Thyroid gland (tissue), 4 donors: ENCODE results near the gene TRAP1. TPM values are rescaled to one million over a fixed set of nuclear protein-coding genes. Genes with fewer than 3 reads are reported as not detected.

ENCODE experiments used
- DNase-seq, 2 donors: peaks; one replicate each; pipeline ENCODE4 v3.0.0-alpha.2; 2019
- H3K27ac ChIP-seq, 3 donors: fragments of 200-600 bp; sonication (generic); 1 replicate in 2 of 3; 2 replicates in 1 of 3; pipeline ENCODE4 v1.5.1; 2016 to 2019; ENCODE audit warnings: mild to moderate bottlenecking in 1 of 3, moderate library complexity in 1 of 3
- H3K27me3 ChIP-seq: fragments of 200-600 bp; sonication (generic); one replicate; pipeline ENCODE4 v1.5.1; 2019
- H3K36me3 ChIP-seq, 2 donors: fragments of 200-600 bp; sonication (generic); one replicate each; pipeline ENCODE4 v1.5.1; 2016 to 2019
- H3K4me1 ChIP-seq, 2 donors: fragments of 200-600 bp; sonication (generic); one replicate each; pipeline ENCODE4 v1.5.1; 2017 to 2019
- H3K4me3 ChIP-seq, 3 donors: fragments of 200-600 bp; sonication (generic); replicated peaks in 1 of 3; 1 replicate in 2 of 3; 2 replicates in 1 of 3; pipeline ENCODE4 v1.5.1; 2016; ENCODE audit warnings: mild to moderate bottlenecking in 1 of 3
- H3K9me3 ChIP-seq: fragments of 200-600 bp; sonication (generic); one replicate; pipeline ENCODE4 v1.5.1; 2017
- POLR2A ChIP-seq, 2 donors: fragments of 450-650 bp; IDR thresholded peaks; one replicate each; pipeline ENCODE4 v1.6.1; 2017; ENCODE audit warnings: antibody characterized with exemption in 2 of 2, mild to moderate bottlenecking in 2 of 2, moderate library complexity in 1 of 2
- WGBS, 2 donors: methylation state at CpG; one replicate each; pipeline ENCODE4 v1.1.5; 2017; 5-methylcytosine and 5-hydroxymethylcytosine counted together
- intact Hi-C: fragments of 100-400 bp; cut with DNase I; formaldehyde crosslinking; loops from one replicate; pipeline ENCODE4 v1.15.1; 2023
- total RNA-seq, 4 donors: library from RNA; depleted of rRNA; stranded (reverse); fragments of >200 nt; gene quantifications; one replicate each; pipeline ENCODE4 v1.2.3, GENCODE V29; 2016
- TF ChIP-seq, protein P1 (sequence below), 6 experiments: fragments of 200-600 bp in 3 of 6; fragments of 450-650 bp in 3 of 6; sonication (generic) in 3 of 6; IDR thresholded peaks; one replicate each; pipeline ENCODE4 v1.5.1; 2016 to 2019; ENCODE audit warnings: antibody characterized with exemption in 6 of 6, mild to moderate bottlenecking in 2 of 6, inconsistent platforms in 1 of 6, moderate library complexity in 1 of 6

TRAP1 gene
- total RNA-seq, 4 donors from 2014 or later: 37.3 to 58.3 (median 53.9) TPM

DNA sequence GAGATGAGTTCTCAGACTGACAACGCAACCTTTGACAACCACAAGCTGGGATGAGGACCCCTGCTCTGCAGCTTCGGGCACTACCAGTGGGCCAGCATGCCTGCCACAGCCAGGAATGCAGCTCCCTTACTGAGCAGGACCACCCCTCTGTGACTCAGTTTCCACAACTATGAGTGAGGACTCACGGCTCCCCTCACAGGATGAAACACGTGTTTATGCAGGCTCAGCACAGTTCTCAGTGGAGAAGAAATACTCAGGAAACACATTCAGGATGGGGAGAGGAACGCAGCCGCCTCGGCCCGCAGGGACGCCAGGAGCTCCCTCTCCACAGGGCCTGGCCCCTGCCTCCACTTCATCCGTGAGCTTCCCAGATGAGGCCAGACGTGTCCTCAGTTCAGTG lies 48.7 kb downstream of the TRAP1 start:
- Histone ChIP-seq H3K27me3 (no peaks in the 10 kb centered on the region), H3K4me1 (no peaks in the 10 kb centered on the region), H3K36me3 (peaks cover 21 to 29% of the 10 kb centered on the region in 2 donors), H3K4me3 (no peak overlapping the region), H3K9me3 (no peaks in the 10 kb centered on the region), H3K27ac (no peak overlapping the region)
- 93 to 97% methylated on average over 9 to 11 of the region's 11 CpGs for whole genome bisulfite sequencing, 2 donors
- TF ChIP-seq, protein P1, sequence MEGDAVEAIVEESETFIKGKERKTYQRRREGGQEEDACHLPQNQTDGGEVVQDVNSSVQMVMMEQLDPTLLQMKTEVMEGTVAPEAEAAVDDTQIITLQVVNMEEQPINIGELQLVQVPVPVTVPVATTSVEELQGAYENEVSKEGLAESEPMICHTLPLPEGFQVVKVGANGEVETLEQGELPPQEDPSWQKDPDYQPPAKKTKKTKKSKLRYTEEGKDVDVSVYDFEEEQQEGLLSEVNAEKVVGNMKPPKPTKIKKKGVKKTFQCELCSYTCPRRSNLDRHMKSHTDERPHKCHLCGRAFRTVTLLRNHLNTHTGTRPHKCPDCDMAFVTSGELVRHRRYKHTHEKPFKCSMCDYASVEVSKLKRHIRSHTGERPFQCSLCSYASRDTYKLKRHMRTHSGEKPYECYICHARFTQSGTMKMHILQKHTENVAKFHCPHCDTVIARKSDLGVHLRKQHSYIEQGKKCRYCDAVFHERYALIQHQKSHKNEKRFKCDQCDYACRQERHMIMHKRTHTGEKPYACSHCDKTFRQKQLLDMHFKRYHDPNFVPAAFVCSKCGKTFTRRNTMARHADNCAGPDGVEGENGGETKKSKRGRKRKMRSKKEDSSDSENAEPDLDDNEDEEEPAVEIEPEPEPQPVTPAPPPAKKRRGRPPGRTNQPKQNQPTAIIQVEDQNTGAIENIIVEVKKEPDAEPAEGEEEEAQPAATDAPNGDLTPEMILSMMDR (IDR thresholded peaks at IDR 0.05): no peak
- TF ChIP-seq POLR2A (IDR thresholded peaks at IDR 0.05): no peak
- DNase-seq: no peak
- intact Hi-C loops: no loop called here

DNA sequence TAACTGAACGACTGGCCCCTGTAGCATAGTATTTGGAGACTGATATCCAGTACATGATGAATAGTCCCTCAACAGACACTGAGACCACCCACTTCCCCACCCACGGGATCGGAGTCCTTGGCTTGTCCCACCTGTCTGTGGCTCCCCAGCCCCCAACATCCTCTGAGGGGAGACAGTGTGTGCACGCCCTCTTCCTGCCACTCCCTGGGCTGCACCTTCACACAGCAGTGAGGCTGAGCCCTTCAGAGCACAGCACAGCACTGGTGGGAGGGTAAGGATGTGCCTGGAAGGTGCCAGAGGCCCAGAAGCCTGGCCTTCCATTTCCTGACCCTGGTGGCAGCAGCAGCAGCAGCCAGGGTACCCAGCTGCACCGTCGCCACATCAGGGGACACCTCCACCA lies 51.8 kb downstream of the TRAP1 start:
- H3K4me3 ChIP-seq: no peak overlapping the region
- intact Hi-C loops: no loop called here
- no peak overlapping the region for H3K27ac ChIP-seq
- H3K27me3 ChIP-seq: no peaks in the 10 kb centered on the region
- WGBS, 2 donors: 79 to 84% methylated on average over 6 of the region's 6 CpGs
- no peaks in the 10 kb centered on the region for H3K4me1 ChIP-seq
- H3K9me3 ChIP-seq: no peaks in the 10 kb centered on the region
- DNase-seq: no peak
- H3K36me3 ChIP-seq: peaks cover 37 to 40% of the 10 kb centered on the region in 2 donors
- TF ChIP-seq POLR2A (IDR thresholded peaks at IDR 0.05): no peak
- TF ChIP-seq, protein P1 (IDR thresholded peaks at IDR 0.05): no peak

DNA sequence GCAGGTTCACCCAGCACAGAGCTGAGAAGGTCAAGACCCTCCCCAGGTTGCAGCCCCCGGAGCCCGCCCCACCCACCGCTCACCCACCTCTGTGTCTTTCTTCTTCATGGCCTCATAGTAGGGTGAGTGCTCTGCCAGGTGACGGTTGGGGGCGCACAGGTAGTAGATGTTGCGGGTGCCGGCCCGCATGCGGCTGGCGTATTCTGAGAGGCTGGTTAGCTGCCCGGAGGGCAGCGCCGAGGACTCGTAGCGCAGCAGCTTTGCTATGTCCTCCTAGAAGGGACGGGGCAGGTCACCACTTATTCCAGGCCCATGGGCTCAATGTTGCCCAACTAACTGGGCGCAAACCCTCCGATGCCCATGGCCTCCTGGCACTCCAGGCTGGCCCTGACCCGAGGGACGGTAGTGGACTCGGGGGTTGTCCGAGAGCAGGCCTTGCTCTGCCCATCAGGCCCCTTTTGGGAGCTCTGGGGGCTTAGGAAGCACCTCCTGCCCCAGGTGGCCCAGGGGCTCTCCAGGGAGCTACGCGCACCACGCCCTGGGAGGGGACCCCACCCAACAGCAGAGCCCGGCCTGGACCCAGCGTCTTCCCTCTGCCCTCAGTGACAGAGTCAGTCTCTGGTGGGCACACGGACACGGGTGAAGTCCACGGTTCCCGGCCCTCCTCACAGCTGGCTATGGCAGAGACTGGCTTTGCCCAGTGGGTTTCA lies 53.0 kb downstream of the TRAP1 start:
- no peaks in the 10 kb centered on the region for H3K9me3 ChIP-seq
- H3K27me3 ChIP-seq: no peaks in the 10 kb centered on the region
- TF ChIP-seq, protein P1 (IDR thresholded peaks at IDR 0.05): no peak
- no peak for TF ChIP-seq POLR2A (IDR thresholded peaks at IDR 0.05)
- 95% methylated on average over 16 to 29 of the region's 31 CpGs for WGBS, 2 donors
- H3K4me3 ChIP-seq: no peak overlapping the region
- no peak for DNase-seq
- peaks cover 37 to 38% of the 10 kb centered on the region in 2 donors for H3K36me3 ChIP-seq
- intact Hi-C loops: no loop called here
- no peaks in the 10 kb centered on the region for H3K4me1 ChIP-seq
- no peak overlapping the region for H3K27ac ChIP-seq

DNA sequence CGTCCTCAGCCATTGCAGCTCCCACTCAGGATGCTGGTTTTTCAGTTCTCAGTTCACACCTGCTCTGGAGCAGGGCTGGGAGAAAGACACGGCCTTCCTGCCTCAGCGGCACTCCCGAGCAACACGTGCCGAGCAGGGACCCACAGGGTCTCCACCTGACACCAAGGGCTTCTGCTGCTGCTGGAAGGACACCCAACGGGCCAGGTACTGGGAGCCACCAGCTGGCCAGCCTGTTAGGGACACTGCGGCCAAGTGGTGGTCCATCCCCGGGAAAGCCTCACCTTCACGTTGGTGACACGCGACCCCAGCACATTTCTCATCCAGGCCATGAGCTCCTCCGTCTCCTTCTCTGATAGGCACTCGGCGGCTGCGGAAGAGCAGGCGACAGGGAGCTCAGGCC lies 54.7 kb downstream of the TRAP1 start:
- intact Hi-C loops: no loop called here
- Histone ChIP-seq H3K36me3 (peaks cover 48 to 53% of the 10 kb centered on the region in 2 donors), H3K4me1 (no peaks in the 10 kb centered on the region), H3K27ac (no peak overlapping the region), H3K9me3 (no peaks in the 10 kb centered on the region), H3K4me3 (no peak overlapping the region), H3K27me3 (no peaks in the 10 kb centered on the region)
- DNase-seq: no peak
- TF ChIP-seq, protein P1 (IDR thresholded peaks at IDR 0.05): no peak
- WGBS, 2 donors: 93 to 96% methylated on average over 11 to 12 of the region's 17 CpGs

DNA sequence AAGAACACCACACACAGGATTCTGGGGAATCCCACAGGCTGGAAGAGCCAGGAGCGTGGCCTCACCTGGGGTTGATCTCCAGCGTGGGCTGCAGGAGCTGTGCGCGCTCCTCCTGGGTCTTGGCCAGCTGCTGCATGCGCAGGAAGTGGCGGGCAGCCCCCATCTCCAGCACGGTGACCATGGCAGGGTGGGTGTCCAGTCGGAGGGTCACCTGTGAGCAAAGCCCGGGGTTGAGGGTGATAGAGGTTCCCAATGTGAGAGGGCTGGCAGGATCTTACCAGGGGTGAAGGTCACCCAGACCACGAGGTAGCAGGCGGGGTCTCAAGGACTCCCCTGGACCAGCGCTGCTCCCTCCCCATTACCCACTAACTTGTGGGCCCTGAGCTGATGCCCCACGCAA lies 55.4 kb downstream of the TRAP1 start:
- TF ChIP-seq, protein P1 (IDR thresholded peaks at IDR 0.05): no peak
- no peak for TF ChIP-seq POLR2A (IDR thresholded peaks at IDR 0.05)
- no peak overlapping the region for H3K4me3 ChIP-seq
- no peaks in the 10 kb centered on the region for H3K4me1 ChIP-seq
- WGBS, 2 donors: 94% methylated on average over 8 of the region's 13 CpGs; no CpG with 5 or more reads in 1 of the 2 donors
- no peak overlapping the region for H3K27ac ChIP-seq
- intact Hi-C loops: no loop called here
- H3K9me3 ChIP-seq: no peaks in the 10 kb centered on the region
- H3K27me3 ChIP-seq: no peaks in the 10 kb centered on the region
- DNase-seq: no peak
- peaks cover 54 to 60% of the 10 kb centered on the region in 2 donors for H3K36me3 ChIP-seq
